Measurements from ENCODE around the gene ZNF345.

ZNF345 gene

DNA sequence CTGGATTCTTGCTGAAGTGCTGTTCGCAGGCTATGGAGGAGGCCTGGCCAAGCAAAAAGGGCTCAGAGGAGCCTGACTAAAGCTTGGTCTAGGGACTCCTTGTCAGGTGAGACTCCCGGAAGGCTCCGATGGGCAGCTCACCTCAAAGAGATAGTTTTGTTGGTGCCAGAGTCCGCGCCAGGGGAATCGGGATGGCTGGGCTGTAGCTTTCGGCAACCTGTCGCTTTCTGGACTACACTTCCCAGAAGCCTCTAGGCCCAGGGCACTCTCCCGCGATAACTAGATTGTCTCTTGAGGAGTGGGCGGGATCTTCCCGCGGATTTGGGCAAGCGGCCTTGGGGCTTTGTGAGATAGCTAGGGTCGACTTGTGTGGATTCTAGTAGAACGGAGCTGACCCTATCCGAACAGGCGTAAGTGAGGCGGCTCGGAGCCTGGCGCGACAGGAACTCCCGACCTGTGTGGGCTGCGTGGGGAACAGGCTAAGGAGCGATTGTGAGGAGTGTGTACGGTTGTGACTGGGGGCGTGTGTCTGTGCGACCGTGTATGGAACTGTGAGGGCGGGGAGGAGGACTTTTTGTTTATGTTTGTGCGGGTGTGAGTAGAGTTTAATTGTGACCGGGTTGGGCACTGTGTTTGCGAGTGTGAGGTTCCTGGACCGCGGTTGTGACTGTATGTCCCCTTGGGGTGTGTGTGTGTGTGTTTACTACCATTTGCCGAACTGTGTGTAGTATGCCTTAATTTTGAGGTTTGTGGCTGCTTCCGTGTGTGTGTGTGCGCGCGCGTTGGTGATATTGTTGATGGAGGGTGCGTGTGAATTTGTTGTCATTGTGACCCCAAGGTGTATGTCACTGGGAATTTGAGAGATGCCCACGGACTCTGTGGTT, at the start of gene ZNF345:
TSS of gene ZNF345 (plus strand) at position 318 of the 884 bp plus-strand sequence. CDS start 25,955 bp downstream, outside the sequence.
- TF ChIP-seq, protein P1, sequence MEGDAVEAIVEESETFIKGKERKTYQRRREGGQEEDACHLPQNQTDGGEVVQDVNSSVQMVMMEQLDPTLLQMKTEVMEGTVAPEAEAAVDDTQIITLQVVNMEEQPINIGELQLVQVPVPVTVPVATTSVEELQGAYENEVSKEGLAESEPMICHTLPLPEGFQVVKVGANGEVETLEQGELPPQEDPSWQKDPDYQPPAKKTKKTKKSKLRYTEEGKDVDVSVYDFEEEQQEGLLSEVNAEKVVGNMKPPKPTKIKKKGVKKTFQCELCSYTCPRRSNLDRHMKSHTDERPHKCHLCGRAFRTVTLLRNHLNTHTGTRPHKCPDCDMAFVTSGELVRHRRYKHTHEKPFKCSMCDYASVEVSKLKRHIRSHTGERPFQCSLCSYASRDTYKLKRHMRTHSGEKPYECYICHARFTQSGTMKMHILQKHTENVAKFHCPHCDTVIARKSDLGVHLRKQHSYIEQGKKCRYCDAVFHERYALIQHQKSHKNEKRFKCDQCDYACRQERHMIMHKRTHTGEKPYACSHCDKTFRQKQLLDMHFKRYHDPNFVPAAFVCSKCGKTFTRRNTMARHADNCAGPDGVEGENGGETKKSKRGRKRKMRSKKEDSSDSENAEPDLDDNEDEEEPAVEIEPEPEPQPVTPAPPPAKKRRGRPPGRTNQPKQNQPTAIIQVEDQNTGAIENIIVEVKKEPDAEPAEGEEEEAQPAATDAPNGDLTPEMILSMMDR (IDR thresholded peaks at IDR 0.05; ENCODE audit: insufficient read depth, missing control alignments), result no peak
- DNase-seq (ENCODE audit: insufficient read length, low spot score) (peak; percentile 64), FAIRE-seq (no peak)

DNA sequence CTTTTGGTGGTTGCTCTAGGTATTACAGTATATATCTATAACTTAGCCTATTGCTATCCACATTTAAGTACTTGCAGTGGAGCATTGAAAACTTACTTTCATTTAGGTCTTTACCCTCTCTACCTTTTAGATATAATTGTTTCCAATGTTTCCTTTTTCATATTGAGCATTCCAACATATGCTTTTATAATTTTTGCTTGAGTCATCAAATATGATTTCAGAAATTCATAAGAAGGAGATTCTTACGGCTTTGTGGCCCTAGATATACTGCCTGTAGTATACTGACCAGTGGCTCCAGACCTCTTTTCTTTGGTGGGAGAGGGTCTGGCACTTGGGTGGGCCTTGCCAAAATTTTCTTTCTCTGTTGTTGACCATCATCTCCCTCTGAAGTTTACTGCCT, 45.3 kb upstream of the ZNF345 start:
- TF ChIP-seq, protein P1 (IDR thresholded peaks at IDR 0.05; ENCODE audit: insufficient read depth, missing control alignments), result no peak
- DNase-seq (ENCODE audit: insufficient read length, low spot score) (no peak), FAIRE-seq (no peak)

GRCh38 chr19:36807029-36807428, 43.6 kb upstream of the ZNF345 start:
- FAIRE-seq, result no peak
- TF ChIP-seq, protein P1 (IDR thresholded peaks at IDR 0.05; ENCODE audit: insufficient read depth, missing control alignments), result no peak
- no peak for DNase-seq (ENCODE audit: insufficient read length, low spot score)

DNA sequence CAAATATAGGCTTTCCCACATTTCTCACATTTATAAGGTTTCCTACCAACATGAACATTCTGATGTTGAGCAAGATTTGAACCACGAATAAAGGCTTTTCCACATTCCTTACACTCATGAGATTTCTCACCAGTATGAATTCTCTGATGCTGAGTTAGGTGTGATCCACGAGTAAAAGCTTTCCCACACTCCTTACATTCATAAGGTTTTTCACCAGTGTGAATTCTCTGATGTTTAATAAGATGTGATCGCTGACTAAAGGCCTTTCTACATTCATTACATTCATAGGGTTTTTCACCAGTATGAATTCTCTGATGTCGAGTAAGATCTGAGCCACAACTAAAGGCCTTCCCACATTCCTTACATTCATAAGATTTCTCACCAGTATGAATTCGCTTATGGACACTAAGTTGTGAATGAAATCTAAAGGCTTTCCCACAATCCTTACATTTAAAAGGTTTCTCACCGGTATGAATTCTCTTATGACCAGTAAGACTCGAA, 31.5 kb upstream of the ZNF345 start:
- FAIRE-seq, result peak; percentile 53
- no peak for DNase-seq (ENCODE audit: insufficient read length, low spot score)
- TF ChIP-seq, protein P1 (IDR thresholded peaks at IDR 0.05; ENCODE audit: insufficient read depth, missing control alignments), result no peak

GRCh38 chr19:36821758-36822157, 28.9 kb upstream of the ZNF345 start:
- TF ChIP-seq, protein P1 (IDR thresholded peaks at IDR 0.05; ENCODE audit: insufficient read depth, missing control alignments), result no peak
- DNase-seq (ENCODE audit: insufficient read length, low spot score), result no peak
- FAIRE-seq, result no peak

- no peak for DNase-seq (ENCODE audit: insufficient read length, low spot score)
- no peak for FAIRE-seq
- TF ChIP-seq, protein P1 (IDR thresholded peaks at IDR 0.05; ENCODE audit: insufficient read depth, missing control alignments), result no peak
Measured at GRCh38 chr19:36833430-36833829, 17.2 kb upstream of the ZNF345 start.
